Measurements from ENCODE around the gene MAST3.

- TF ChIP-seq, protein P1, sequence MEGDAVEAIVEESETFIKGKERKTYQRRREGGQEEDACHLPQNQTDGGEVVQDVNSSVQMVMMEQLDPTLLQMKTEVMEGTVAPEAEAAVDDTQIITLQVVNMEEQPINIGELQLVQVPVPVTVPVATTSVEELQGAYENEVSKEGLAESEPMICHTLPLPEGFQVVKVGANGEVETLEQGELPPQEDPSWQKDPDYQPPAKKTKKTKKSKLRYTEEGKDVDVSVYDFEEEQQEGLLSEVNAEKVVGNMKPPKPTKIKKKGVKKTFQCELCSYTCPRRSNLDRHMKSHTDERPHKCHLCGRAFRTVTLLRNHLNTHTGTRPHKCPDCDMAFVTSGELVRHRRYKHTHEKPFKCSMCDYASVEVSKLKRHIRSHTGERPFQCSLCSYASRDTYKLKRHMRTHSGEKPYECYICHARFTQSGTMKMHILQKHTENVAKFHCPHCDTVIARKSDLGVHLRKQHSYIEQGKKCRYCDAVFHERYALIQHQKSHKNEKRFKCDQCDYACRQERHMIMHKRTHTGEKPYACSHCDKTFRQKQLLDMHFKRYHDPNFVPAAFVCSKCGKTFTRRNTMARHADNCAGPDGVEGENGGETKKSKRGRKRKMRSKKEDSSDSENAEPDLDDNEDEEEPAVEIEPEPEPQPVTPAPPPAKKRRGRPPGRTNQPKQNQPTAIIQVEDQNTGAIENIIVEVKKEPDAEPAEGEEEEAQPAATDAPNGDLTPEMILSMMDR (IDR thresholded peaks at IDR 0.05): no peak
- no peak for TF ChIP-seq POLR2A (IDR thresholded peaks at IDR 0.05)
Measured at GRCh38 chr19:18135712-18136584, 38.4 kb downstream of the MAST3 start.
